GM21825 (cell line): Measurements from ENCODE around the gene POU4F1.
"Not testable (repeated sequence)": the region's sequence is repeated elsewhere in the genome, so short reads cannot be mapped to it uniquely, and the experiment has no call there.

Source experiments
- ATAC-seq: cut with Tn5 transposase; IDR thresholded peaks from one replicate; pipeline ENCODE4 v1.9.1; 2021; ENCODE audit warnings: mild to moderate bottlenecking, moderate library complexity; ENCODE audit not compliant: unreplicated experiment

The POU4F1 gene

GRCh38 chr13:78603240-78603957 is at the start of gene POU4F1:
TSS of gene POU4F1 (minus strand) at chr13:78603552. CDS start at chr13:78603326, 226 bp downstream.
- ATAC-seq, result peak; percentile 93

GRCh38 chr13:78652651-78653050 is 49.3 kb upstream of the POU4F1 start:
- ATAC-seq, result no peak

- ATAC-seq, result no peak
These were observed 47.3 kb upstream of the POU4F1 start for GRCh38 chr13:78650717-78651083.

GRCh38 chr13:78649997-78650716 is 46.8 kb upstream of the POU4F1 start:
- no peak for ATAC-seq

- ATAC-seq, result not testable (repeated sequence)
These were observed 43.8 kb upstream of the POU4F1 start for GRCh38 chr13:78647109-78647678.

- ATAC-seq, result no peak
These were observed 34.9 kb upstream of the POU4F1 start for GRCh38 chr13:78638216-78638615.

GRCh38 chr13:78636495-78636894 is 33.1 kb upstream of the POU4F1 start:
- ATAC-seq, result no peak

- ATAC-seq, result no peak
These were observed 29.6 kb upstream of the POU4F1 start for GRCh38 chr13:78632996-78633395.

GRCh38 chr13:78631077-78631476 is 27.7 kb upstream of the POU4F1 start:
- ATAC-seq, result no peak

GRCh38 chr13:78630511-78630910 is 27.2 kb upstream of the POU4F1 start:
- ATAC-seq, result no peak

- ATAC-seq, result no peak
These were observed 22.0 kb upstream of the POU4F1 start for GRCh38 chr13:78625384-78625783.

- no peak for ATAC-seq
These were observed 19.8 kb upstream of the POU4F1 start for GRCh38 chr13:78623132-78623531.

- ATAC-seq, result no peak
These were observed 17.7 kb upstream of the POU4F1 start for GRCh38 chr13:78620936-78621470.

- no peak for ATAC-seq
These were observed 15.1 kb upstream of the POU4F1 start for GRCh38 chr13:78618411-78618810.

GRCh38 chr13:78611040-78611439 is 7.7 kb upstream of the POU4F1 start:
- ATAC-seq, result no peak

GRCh38 chr13:78610381-78610883 is 7.1 kb upstream of the POU4F1 start:
- no peak for ATAC-seq

GRCh38 chr13:78609464-78610205 is 6.3 kb upstream of the POU4F1 start:
- ATAC-seq, result no peak

- ATAC-seq, result no peak
These were observed 5.5 kb upstream of the POU4F1 start for GRCh38 chr13:78608688-78609463.

- ATAC-seq, result no peak
These were observed 4.9 kb upstream of the POU4F1 start for GRCh38 chr13:78608252-78608687.
